Measurements from ENCODE around the gene KCP. TPM values are rescaled to one million over a fixed set of nuclear protein-coding genes. Genes with fewer than 3 reads are reported as not detected.

Gene KCP
- total and polyA plus RNA-seq, 2 of the 13 experiments (the other 11 are each of a cell fraction or from before 2014, with no cell fraction given), result 0.37 to 1.0 TPM

GRCh38 chr7:128876127-128876526 lies 34.4 kb downstream of the KCP start:
- no peak for DNase-seq (ENCODE audit: low spot score)
- intact Hi-C loops (cut with micrococcal nuclease; ENCODE audit: unreplicated experiment), result no loop called here
- FAIRE-seq, result no peak
- 13% methylated on average over 2 of the region's 3 CpGs for WGBS (ENCODE audit: low lambda C conversion rate)
- Histone ChIP-seq H3K9ac (ENCODE audit: insufficient read depth, low read depth, low read length) (no peak overlapping the region), H3K4me1 (ENCODE audit: insufficient read depth, low read length) (peaks cover 33% of the 10 kb centered on the region), H3K4me2 (ENCODE audit: low read depth, low read length) (no peak overlapping the region), H2AFZ (ENCODE audit: low read length) (no peak overlapping the region), H3K27me3 (ENCODE audit: control insufficient read depth in 1 of 2, insufficient read depth in 2 of 2, low read length in 2 of 2) (peaks cover 1 to 2% of the 10 kb centered on the region in 2 experiments; a peak in 2 of 5 replicates), H4K20me1 (ENCODE audit: insufficient read depth, low read length) (no peaks in the 10 kb centered on the region), H3K36me3 (replicated peaks in 1 of 2; ENCODE audit: control insufficient read depth in 1 of 2, insufficient read depth in 2 of 2, low read length in 2 of 2) (no peaks in the 10 kb centered on the region), H3K79me2 (ENCODE audit: insufficient read depth, low read length) (no peaks in the 10 kb centered on the region), H3K4me3 (replicated peaks in 1 of 3; ENCODE audit: insufficient read depth in 1 of 3, low read depth in 2 of 3, low read length in 3 of 3) (no peak overlapping the region), H3K9me3 (ENCODE audit: low read length) (no peaks in the 10 kb centered on the region), H3K27ac (ENCODE audit: extremely low read length, insufficient read depth, low read length) (no peak overlapping the region)
- in situ Hi-C loops (cut with HindIII; ENCODE audit: extremely low pct_ligation_motif_present, low pct_unique_long_range_greater_than_20kb), result loop anchor here (25.0 kb wide), 1 partner anchor 439 kb away; no protein-coding TSS in a partner anchor
- no TSS peak for BruUV-seq (replicated peaks)
- CTCF ChIA-PET (ENCODE audit: low intra/inter-chr PET ratio, low total read pairs), result interaction anchor here (2.4 kb wide), 1 partner anchor 34 kb away, joined by 6 read pairs; no protein-coding TSS in a partner anchor
- ATAC-seq, result no peak
- POLR2A ChIA-PET, result no interaction called here
- no peak for TF ChIP-seq CAMTA2 (CRISPR knock-in tag; IDR thresholded peaks at IDR 0.05; ENCODE audit: borderline replicate concordance)

- ChIA-PET CTCF (ENCODE audit: low intra/inter-chr PET ratio, low total read pairs) (interaction anchor here (2.4 kb wide), 1 partner anchor 33 kb away, joined by 6 read pairs; no protein-coding TSS in a partner anchor), POLR2A (no interaction called here)
- in situ Hi-C loops (cut with HindIII; ENCODE audit: extremely low pct_ligation_motif_present, low pct_unique_long_range_greater_than_20kb) (loop anchor here (25.0 kb wide), 1 partner anchor 438 kb away; no protein-coding TSS in a partner anchor), intact Hi-C loops (cut with micrococcal nuclease; ENCODE audit: unreplicated experiment) (no loop called here)
- Histone ChIP-seq H3K27ac (ENCODE audit: extremely low read length, insufficient read depth, low read length) (no peak overlapping the region), H3K4me3 (replicated peaks in 1 of 3; ENCODE audit: insufficient read depth in 1 of 3, low read depth in 2 of 3, low read length in 3 of 3) (no peak overlapping the region), H3K79me2 (ENCODE audit: insufficient read depth, low read length) (no peaks in the 10 kb centered on the region), H3K36me3 (replicated peaks in 1 of 2; ENCODE audit: control insufficient read depth in 1 of 2, insufficient read depth in 2 of 2, low read length in 2 of 2) (no peaks in the 10 kb centered on the region), H3K4me2 (ENCODE audit: low read depth, low read length) (no peak overlapping the region), H2AFZ (ENCODE audit: low read length) (no peak overlapping the region), H3K27me3 (ENCODE audit: control insufficient read depth in 1 of 2, insufficient read depth in 2 of 2, low read length in 2 of 2) (peaks cover 3 to 8% of the 10 kb centered on the region in 2 experiments; a peak in 4 of 5 replicates), H3K9ac (ENCODE audit: insufficient read depth, low read depth, low read length) (no peak overlapping the region), H4K20me1 (ENCODE audit: insufficient read depth, low read length) (no peaks in the 10 kb centered on the region), H3K4me1 (ENCODE audit: insufficient read depth, low read length) (peaks cover 33% of the 10 kb centered on the region), H3K9me3 (ENCODE audit: low read length) (no peaks in the 10 kb centered on the region)
- DNase-seq (ENCODE audit: low spot score) (no peak), FAIRE-seq (no peak), ATAC-seq (no peak)
- TF ChIP-seq RBM22 (optimal IDR thresholded peaks at IDR 0.05; ENCODE audit: low read length), result no peak
- no peak for TF ChIP-seq ZNF136 (CRISPR knock-in tag; IDR thresholded peaks at IDR 0.05; ENCODE audit: low read depth)
- no peak for TF ChIP-seq TRAFD1 (CRISPR knock-in tag; IDR thresholded peaks at IDR 0.05; ENCODE audit: borderline replicate concordance)
- TF ChIP-seq ZNF704 (CRISPR knock-in tag; IDR thresholded peaks at IDR 0.05; ENCODE audit: borderline replicate concordance), result no peak
- TF ChIP-seq NFATC3 (CRISPR knock-in tag; IDR thresholded peaks at IDR 0.05), result no peak
- TF ChIP-seq GPBP1L1 (CRISPR knock-in tag; IDR thresholded peaks at IDR 0.05), result no peak
- no peak for TF ChIP-seq CSRNP2 (CRISPR knock-in tag; conservative IDR thresholded peaks at IDR 0.05; ENCODE audit: low read depth)
- TF ChIP-seq SP5 (CRISPR knock-in tag; IDR thresholded peaks at IDR 0.05; ENCODE audit: borderline replicate concordance, low read depth), result no peak
- TF ChIP-seq HHEX (CRISPR knock-in tag; IDR thresholded peaks at IDR 0.05), result no peak
- WGBS (ENCODE audit: low lambda C conversion rate), result 71% methylated on average over 8 of the region's 8 CpGs
- BruUV-seq (replicated peaks), result no TSS peak
Measured at GRCh38 chr7:128875523-128875948, 35.0 kb downstream of the KCP start.
